GM18517 (cell line): ENCODE measurements around the gene ZNF787.
"Not testable (repeated sequence)": the region's sequence is repeated elsewhere in the genome, so short reads cannot be mapped to it uniquely, and the experiment has no call there.

ENCODE experiments used
- ATAC-seq: cut with Tn5 transposase; IDR thresholded peaks from one replicate; pipeline ENCODE4 v1.9.1; 2021; ENCODE audit warnings: mild to moderate bottlenecking, moderate library complexity; ENCODE audit not compliant: unreplicated experiment

ZNF787 gene

GRCh38 chr19:56121180-56122167 is at the start of gene ZNF787:
Gene ZNF787, minus strand, starts transcription at chr19:56121295. Its CDS starts 18,078 bp downstream, at chr19:56103217.
- ATAC-seq, result peak; percentile 86

- ATAC-seq, result no peak
Measured at GRCh38 chr19:56170261-56170660, 49.2 kb upstream of the ZNF787 start.

- ATAC-seq, result no peak
Measured at GRCh38 chr19:56167064-56167578, 46.0 kb upstream of the ZNF787 start.

GRCh38 chr19:56163097-56163496 is 42.0 kb upstream of the ZNF787 start:
- no peak for ATAC-seq

DNA sequence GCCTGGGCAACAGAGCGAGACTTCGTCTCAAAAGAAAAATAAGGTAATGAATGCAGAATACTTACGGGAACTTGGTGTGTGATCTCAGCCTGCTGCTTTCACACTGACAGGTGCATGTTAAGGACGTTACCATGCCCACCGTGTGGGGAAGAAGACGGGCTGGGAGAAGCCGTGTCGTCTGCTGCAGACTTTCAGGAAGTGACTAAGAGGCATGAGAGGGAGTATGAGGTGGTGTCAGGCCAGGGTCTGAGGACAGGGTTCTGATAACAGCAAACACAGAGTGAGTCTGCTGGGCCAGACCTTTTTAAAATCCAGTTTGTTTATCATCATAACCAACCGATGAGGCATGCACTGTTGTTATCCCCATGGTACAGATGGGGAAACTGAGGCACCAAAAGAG is 41.2 kb upstream of the ZNF787 start:
- no peak for ATAC-seq

DNA sequence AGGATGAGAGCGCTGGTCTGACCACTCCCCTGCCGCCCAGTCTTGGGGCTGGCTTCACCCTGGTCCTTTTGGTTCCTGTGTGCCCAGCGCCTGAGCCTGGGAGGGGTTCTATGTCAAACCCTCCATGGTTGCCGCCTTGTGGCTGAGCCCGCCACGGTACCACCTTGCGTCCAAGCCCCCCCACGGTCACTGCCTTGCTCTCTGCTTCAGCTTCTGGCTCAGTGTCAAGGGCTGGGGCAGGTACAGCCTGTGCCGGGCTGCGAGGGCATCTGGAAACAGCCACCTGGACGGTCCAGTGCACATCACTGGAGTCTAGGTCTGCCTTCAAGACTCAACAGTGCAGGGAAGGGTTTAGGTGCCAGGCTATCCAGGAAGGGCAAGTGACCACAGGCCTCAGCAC is 40.4 kb upstream of the ZNF787 start:
- no peak for ATAC-seq

DNA sequence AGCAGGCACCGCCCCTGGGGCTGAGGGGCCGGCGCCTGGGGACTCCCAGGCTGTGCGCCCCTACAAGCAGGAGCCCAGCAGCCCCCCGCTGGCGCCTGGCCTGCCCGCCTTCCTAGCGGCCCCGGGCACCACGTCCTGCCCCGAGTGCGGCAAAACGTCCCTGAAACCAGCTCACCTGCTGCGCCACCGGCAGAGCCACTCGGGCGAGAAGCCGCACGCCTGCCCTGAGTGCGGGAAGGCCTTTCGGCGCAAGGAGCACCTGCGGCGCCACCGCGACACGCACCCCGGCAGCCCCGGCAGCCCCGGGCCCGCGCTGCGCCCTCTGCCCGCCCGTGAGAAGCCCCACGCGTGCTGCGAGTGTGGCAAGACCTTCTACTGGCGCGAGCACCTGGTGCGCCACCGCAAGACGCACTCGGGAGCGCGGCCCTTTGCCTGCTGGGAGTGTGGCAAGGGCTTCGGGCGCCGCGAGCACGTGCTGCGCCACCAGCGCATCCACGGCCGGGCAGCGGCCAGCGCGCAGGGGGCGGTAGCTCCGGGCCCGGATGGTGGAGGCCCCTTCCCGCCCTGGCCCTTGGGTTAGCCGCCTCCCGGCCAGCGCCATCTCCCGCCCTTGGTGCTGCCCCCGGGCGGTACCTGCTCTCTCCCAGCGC is 38.7 kb upstream of the ZNF787 start:
- ATAC-seq, result no peak

GRCh38 chr19:56159009-56159559 is 38.0 kb upstream of the ZNF787 start:
- no peak for ATAC-seq

DNA sequence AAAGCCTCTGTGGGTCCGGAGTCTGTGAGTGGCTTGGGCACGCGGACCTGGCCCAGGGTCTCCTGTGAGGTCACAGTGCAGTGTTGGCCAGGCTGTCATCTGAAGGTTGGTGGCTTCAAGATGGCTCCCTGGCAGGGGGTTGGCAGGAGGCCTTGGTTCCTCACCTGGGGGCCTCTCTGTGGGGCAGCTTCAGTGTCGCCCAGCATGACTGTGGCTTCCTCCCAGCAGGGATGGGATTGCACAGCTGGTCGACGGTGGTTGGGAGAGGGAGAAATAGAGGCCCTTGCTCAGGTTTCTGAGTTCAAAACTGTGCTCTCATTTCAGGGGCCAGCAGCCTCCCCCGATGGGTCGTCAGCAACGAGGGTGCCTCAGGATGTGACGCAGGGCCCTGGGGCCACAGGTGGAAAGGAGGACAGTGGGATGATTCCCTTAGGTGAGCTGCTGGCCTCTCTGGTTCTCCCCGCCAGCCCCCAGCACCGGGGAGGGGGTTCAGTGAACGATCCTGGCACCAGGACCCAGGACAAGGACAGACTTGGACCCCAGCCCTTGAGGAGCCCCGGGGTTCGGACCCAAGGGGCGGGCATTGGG is 37.2 kb upstream of the ZNF787 start:
- ATAC-seq, result no peak

DNA sequence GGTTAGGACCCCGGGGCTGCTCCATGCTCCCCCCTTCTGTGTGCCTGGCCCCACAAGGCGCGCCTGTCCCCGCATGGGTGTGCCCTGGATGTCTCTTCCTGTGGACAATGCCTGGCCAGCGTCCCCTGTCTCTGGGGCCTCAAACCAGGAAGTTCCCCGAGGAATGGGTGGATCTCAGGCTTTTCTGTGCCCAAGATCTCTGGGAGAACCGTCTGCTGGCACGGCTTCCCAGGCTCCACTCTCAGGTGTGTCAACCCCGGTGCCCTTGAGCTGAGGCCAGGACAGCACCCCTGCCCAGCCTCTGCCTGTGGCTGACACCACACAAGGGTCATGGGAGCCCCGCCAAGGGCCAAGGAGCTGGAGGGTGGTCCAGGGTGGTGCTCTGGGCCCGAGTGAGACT is 35.7 kb upstream of the ZNF787 start:
- ATAC-seq, result no peak

DNA sequence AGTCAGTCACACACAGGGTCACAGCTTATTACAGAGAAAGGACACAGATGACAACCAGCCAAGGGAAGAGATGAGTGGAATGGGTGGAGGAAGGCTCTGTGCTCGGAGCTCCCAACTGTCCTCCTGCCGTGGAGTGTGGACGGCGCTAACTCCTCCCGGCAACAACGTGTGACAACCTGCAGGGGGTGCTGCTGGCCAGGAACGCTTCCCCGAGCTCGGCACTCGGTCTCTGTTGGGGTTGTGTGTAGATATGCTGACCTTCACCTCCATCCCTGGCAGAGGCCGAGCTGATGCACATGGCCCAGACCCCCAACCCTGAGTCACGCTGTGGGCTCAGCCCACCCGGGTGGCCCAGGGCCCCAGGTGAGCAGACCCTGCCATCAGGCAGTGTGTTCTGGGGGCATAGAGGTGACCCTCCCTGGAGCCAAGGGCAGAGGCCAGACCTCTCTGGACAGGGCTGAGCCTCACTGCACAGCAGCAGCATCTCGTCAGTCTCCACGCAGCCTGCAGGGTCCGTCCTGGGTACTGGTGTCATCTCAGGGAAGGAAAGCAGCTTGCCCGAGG is 34.1 kb upstream of the ZNF787 start:
- ATAC-seq, result no peak

GRCh38 chr19:56153507-56153906 is 32.4 kb upstream of the ZNF787 start:
- ATAC-seq, result no peak

DNA sequence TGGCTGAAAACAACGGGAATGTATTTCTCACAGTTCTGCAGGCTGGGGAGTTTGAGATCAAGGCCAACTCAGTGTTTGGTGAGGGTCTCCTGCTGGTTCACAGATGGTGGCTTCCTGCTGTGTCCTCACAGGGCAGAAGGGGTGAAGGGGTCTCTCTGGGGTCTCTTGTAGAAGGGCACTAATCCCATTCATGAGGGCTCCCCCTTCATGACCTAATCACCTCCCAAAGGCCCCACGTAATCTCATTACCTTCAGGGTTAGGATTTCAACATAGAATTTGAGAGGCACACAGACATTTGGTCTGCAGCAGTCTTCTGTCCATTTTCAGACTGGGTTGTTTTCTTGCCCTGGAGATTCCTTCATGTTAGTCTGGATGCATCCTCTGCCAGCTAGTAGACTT is 31.5 kb upstream of the ZNF787 start:
- no peak for ATAC-seq

DNA sequence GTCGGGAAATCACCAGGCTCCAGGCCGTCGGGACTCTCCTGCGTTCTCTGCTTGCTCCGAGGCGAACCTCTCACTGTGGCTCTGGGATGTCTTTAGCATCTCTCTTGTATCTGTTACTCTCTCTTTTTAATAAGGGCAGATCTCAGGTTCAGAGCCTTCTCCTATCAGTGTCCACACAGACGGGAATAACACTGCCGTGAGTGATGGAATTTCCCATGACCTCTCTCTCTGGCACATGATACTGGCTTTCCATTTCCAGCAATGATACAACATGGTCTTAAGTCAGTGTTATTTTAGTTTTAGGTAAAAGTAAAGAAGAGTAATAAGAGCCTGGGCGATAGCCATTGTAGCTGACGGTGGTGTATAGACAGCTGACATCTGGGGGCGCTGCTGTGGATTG is 29.3 kb upstream of the ZNF787 start:
- no peak for ATAC-seq

- ATAC-seq, result no peak
Measured at GRCh38 chr19:56149656-56150038, 28.6 kb upstream of the ZNF787 start.

- not testable (repeated sequence) for ATAC-seq
Measured at GRCh38 chr19:56148955-56149655, 28.0 kb upstream of the ZNF787 start.

DNA sequence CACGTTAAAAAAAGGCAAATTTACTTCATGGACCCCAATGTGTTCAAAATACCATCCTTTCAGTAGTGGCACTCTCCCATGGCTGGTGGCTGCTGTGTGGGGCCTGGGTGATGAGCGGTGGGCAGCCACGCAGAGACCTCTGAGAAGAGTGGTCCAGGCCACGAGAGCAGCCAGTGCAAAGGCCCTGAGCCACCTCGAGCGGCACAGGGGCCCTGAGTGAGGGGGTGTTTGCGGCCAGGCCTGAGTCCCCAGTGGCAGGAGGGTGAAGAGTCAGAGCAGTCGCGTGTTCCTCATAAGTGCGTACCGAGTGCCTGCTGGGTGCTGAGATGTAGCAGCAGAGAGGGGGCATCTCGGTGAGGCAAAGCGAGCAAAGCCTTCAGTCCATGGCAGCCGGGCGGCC is 27.0 kb upstream of the ZNF787 start:
- ATAC-seq, result no peak

DNA sequence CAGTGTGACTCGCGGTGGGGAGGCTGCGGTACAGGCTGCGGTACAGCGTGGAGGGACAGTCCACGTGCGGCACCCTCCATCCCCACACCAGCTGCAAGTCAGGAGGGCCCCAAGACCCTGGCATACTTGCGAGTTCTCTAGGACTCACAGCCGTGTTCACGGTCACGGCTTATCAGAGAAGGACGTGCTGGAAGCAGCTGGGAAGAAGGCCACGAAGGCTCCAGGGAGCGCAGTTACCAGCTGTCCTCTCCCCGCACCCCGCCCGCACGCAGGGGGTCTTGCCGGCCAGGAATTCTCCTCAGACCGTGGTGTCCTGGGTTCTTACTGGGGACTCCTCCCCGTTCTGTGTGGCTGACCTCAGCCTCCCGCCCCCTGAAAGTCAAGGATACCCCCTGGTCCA is 26.2 kb upstream of the ZNF787 start:
- no peak for ATAC-seq

- ATAC-seq, result no peak
Measured at GRCh38 chr19:56146904-56147303, 25.8 kb upstream of the ZNF787 start.

DNA sequence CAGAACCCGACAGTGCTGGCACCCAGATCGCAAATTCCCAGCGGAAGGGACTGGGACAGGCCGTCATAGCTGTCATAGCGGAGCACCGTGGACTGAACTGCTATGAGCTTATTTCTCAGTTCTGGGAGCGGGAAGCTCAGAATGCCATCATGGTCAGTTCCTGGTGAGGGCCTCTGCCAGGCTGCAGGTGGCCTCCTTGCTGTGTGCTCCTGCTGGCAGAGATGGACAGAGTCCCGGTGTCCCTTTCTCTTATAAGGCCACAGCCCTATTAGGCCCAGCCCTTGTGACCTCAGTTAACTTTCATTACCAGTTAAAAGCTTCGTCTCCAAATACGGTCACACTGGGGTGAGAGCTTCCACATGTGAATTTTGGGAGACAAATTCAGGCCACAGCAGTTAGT is 24.6 kb upstream of the ZNF787 start:
- ATAC-seq, result no peak
